ENCODE measurements around the gene CAPNS1. TPM values are rescaled to one million over a fixed set of nuclear protein-coding genes. Genes with fewer than 3 reads are reported as not detected.

The CAPNS1 gene
- total and polyA plus RNA-seq, 2 of the 4 experiments (the other 2 are of a cell fraction) = 436 to 988 TPM

DNA sequence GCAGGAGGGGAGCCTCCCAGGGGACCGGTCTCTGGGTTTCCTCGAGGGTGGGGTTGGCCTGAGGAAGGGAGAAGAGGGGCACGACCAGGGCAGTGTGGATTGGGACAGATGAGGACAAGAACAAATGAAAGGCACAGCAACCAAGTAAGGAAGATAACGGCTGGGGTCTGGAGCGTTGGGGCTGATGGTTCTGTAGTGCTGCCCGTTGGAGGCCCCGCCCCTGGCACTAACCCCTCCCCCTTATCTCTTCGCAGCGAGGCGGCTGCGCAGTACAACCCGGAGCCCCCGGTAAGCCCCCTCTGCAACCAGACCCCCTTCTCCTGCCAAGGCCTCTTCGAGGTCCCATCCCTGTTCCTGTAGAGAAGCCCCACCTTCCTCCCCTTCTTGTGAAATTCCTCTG, 2.2 kb downstream of the CAPNS1 start:
- Histone ChIP-seq H2BK20ac (ENCODE audit: low read depth, low read length) (no peak overlapping the region), H3K4me2 (ENCODE audit: low read depth, low read length) (no peak overlapping the region), H3K36me3 (ENCODE audit: control insufficient read depth, insufficient read depth, low read length) (peaks cover 41% of the 10 kb centered on the region), H2BK15ac (ENCODE audit: low read depth, low read length) (no peak overlapping the region), H2BK5ac (ENCODE audit: low read depth, low read length, poor library complexity, severe bottlenecking) (no peak overlapping the region), H3K56ac (ENCODE audit: extremely low read depth, insufficient read depth, low read length) (no peak overlapping the region), H2AK5ac (ENCODE audit: low read depth, low read length) (no peak overlapping the region), H3K18ac (ENCODE audit: low read depth, low read length) (no peak overlapping the region), H3K9me1 (ENCODE audit: insufficient read depth, low read length) (peaks cover 13% of the 10 kb centered on the region), H3K27ac (ENCODE audit: insufficient read depth, low read length) (no peak overlapping the region), H2AFZ (replicated peaks; ENCODE audit: low read length, poor library complexity) (no peak overlapping the region), H2BK120ac (ENCODE audit: low read depth, low read length) (no peak overlapping the region), H3K14ac (replicated peaks; ENCODE audit: low read depth, low read length) (no peak overlapping the region), H3K23ac (ENCODE audit: low read depth, low read length) (no peak overlapping the region), H3K9ac (ENCODE audit: low read depth, low read length) (no peak overlapping the region), H3K4me3 (ENCODE audit: insufficient read depth, low read depth, low read length) (no peak overlapping the region), H4K8ac (ENCODE audit: low read depth in 2 of 2, low read length in 2 of 2) (no peak overlapping the region), H3K4ac (ENCODE audit: low read depth, low read length) (no peak overlapping the region), H4K20me1 (ENCODE audit: insufficient read depth, low read length) (peaks cover 36% of the 10 kb centered on the region), H3K4me1 (ENCODE audit: control insufficient read depth, insufficient read depth, low read length) (peaks cover 5% of the 10 kb centered on the region; the same call in 1 of the 2 replicates), H4K5ac (ENCODE audit: low read depth, low read length) (no peak overlapping the region), H2AK9ac (replicated peaks; ENCODE audit: low read depth, low read length, poor library complexity) (no peak overlapping the region), H3K9me3 (ENCODE audit: control insufficient read depth, insufficient read depth, low read length) (no peaks in the 10 kb centered on the region), H3K27me3 (ENCODE audit: control insufficient read depth, insufficient read depth, low read length) (no peaks in the 10 kb centered on the region), H4K91ac (ENCODE audit: insufficient read depth, low read depth, low read length) (no peak overlapping the region), H3K79me1 (ENCODE audit: low read depth in 1 of 2, low read length in 2 of 2) (peaks cover 41 to 61% of the 10 kb centered on the region in 2 experiments)
- ChIA-PET CTCF (no interaction called here), POLR2A (ENCODE audit: unreplicated experiment) (no interaction called here)
- WGBS, 2 experiments (ENCODE audit: extremely low coverage in 2 of 2, insufficient read length in 1 of 2) = 100% methylated on average over 10 of the region's 14 CpGs; no CpG with 5 or more reads in 1 of the 2 experiments
- no peak for DNase-seq
- no TSS peak for BruUV-seq (replicated peaks)
- in situ Hi-C loops (cut with MboI; ENCODE audit: low sequenced_read_pairs) (no loop called here), dilution Hi-C loops (cut with HindIII; ENCODE audit: low sequenced_read_pairs, unreplicated experiment) (no loop called here), intact Hi-C loops (cut with micrococcal nuclease) (no loop called here)
- no peak for ATAC-seq (ENCODE audit: low read depth)
- no peak for TF ChIP-seq RCOR1 (IDR thresholded peaks at IDR 0.05; ENCODE audit: insufficient replicate concordance, low read length)
- TF ChIP-seq, protein P1, sequence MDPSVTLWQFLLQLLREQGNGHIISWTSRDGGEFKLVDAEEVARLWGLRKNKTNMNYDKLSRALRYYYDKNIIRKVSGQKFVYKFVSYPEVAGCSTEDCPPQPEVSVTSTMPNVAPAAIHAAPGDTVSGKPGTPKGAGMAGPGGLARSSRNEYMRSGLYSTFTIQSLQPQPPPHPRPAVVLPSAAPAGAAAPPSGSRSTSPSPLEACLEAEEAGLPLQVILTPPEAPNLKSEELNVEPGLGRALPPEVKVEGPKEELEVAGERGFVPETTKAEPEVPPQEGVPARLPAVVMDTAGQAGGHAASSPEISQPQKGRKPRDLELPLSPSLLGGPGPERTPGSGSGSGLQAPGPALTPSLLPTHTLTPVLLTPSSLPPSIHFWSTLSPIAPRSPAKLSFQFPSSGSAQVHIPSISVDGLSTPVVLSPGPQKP (IDR thresholded peaks at IDR 0.05; ENCODE audit: borderline replicate concordance, low read depth, low read length) = no peak
- TF ChIP-seq RAD21 (IDR thresholded peaks at IDR 0.05; ENCODE audit: low read length) = no peak
- TF ChIP-seq POLR2A (IDR thresholded peaks at IDR 0.05; ENCODE audit: low read depth, low read length) = no peak
- TF ChIP-seq CEBPB (IDR thresholded peaks at IDR 0.05; ENCODE audit: low read depth, low read length) = no peak
- no peak for TF ChIP-seq MXI1 (IDR thresholded peaks at IDR 0.05; ENCODE audit: borderline replicate concordance, low read depth, low read length)
- TF ChIP-seq FOS (IDR thresholded peaks at IDR 0.05; ENCODE audit: low read depth, low read length) = no peak
- no peak for TF ChIP-seq NFE2L2 (IDR thresholded peaks at IDR 0.05; ENCODE audit: low read depth, low read length)
- no peak for TF ChIP-seq BHLHE40 (IDR thresholded peaks at IDR 0.05; ENCODE audit: low read depth, low read length)
- no peak for TF ChIP-seq MAZ (IDR thresholded peaks at IDR 0.05; ENCODE audit: borderline replicate concordance, low read depth, low read length)
- TF ChIP-seq, protein P2, sequence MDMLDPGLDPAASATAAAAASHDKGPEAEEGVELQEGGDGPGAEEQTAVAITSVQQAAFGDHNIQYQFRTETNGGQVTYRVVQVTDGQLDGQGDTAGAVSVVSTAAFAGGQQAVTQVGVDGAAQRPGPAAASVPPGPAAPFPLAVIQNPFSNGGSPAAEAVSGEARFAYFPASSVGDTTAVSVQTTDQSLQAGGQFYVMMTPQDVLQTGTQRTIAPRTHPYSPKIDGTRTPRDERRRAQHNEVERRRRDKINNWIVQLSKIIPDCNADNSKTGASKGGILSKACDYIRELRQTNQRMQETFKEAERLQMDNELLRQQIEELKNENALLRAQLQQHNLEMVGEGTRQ (IDR thresholded peaks at IDR 0.05; ENCODE audit: low read depth, low read length) = no peak
- no peak for TF ChIP-seq CHD1 (IDR thresholded peaks at IDR 0.05; ENCODE audit: low read depth, low read length)
- no peak for TF ChIP-seq SMC3 (IDR thresholded peaks at IDR 0.05; ENCODE audit: low read depth, low read length)
- TF ChIP-seq RFX5 (IDR thresholded peaks at IDR 0.05; ENCODE audit: low read depth, low read length) = no peak
